SK-N-MC (cell line): ENCODE data around the gene MAPK12.

Experiments
- EZH2 ChIP-seq: fragments of 200-600 bp; sonication (generic); IDR thresholded peaks from one replicate; pipeline ENCODE4 v1.6.1; 2017; ENCODE audit warnings: antibody characterized with exemption
- POLR2AphosphoS5 ChIP-seq: IDR thresholded peaks from 2 replicates; pipeline ENCODE4 v1.6.1; 2012; ENCODE audit warnings: mild to moderate bottlenecking, low read depth, low read length, borderline replicate concordance

DNA sequence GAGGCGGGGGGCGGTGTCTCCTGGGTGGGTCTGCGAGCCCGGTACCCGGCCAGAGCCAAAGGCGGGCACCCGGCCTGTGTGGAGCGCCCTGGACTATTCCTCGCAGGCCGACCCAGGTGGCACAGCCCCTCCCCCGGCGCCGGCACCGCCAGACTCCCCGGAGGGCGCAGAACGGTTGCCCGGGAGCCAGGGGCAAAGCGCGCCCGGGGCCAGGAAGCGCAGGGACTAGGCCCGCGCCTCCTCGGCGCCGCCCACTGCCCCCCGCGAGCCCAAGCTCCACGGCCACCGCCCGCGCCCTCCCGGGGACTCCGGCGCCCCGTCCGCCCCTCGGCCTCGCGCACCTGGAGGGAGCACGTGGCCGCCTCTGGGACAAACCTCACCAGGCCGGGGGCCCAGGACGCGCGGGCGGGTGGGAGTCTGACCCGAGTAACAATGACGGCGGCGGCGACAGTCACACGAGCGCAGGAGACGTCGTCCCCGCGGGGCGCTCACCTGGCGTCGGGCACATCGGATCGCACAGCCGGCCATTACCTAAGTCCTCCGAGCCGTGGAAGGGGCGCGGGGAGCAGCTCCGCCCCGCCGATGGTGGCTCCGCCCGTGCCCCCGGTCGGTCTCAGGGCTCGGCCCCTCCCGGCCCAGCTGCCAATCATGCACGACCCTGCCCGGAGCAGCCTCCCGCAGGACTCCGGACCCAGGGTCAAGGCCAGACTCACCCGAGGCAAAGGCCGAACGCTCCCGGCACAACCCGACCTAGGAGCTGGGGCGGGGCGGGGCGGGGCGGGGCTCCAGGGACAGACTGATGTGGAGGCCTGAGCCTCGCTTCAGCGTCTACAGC is 38.5 kb upstream of the MAPK12 start:
- TF ChIP-seq POLR2AphosphoS5 (no peak), EZH2 (no peak)
